H1 (cell line): ENCODE measurements around the gene GPR176.

Experiments used
- CEBPB ChIP-seq: IDR thresholded peaks from 2 replicates; pipeline ENCODE4 v1.6.1; 2012; ENCODE audit warnings: low read depth, low read length
- CTCF ChIP-seq, 3 experiments: IDR thresholded peaks; 1 replicate in 2 of 3; 2 replicates in 1 of 3; pipeline versions ENCODE4 v1.5.1 to v1.6.1; 2011; ENCODE audit warnings: low read length in 3 of 3, mild to moderate bottlenecking in 3 of 3, inconsistent platforms in 2 of 3, low read depth in 1 of 3, moderate library complexity in 1 of 3; ENCODE audit not compliant: insufficient read depth in 1 of 3; ENCODE audit errors: control extremely low read depth in 1 of 3
- TEAD4 ChIP-seq: IDR thresholded peaks from 2 replicates; pipeline ENCODE4 v1.6.1; 2012; ENCODE audit warnings: low read depth, low read length, inconsistent platforms, mixed read lengths
- YY1 ChIP-seq: IDR thresholded peaks from 2 replicates; pipeline ENCODE4 v1.6.1; 2011; ENCODE audit warnings: low read depth, mild to moderate bottlenecking, low read length

- no peak for TF ChIP-seq YY1
- no peak for TF ChIP-seq TEAD4
- no peak for TF ChIP-seq CEBPB
- no peak for TF ChIP-seq CTCF (IDR thresholded peaks at IDR 0.05; ENCODE audit: control extremely low read depth in 1 of 3, insufficient read depth in 1 of 3, low read depth in 1 of 3, low read length in 3 of 3)
These were observed 30.5 kb downstream of the GPR176 start for GRCh38 chr15:39889601-39890000.
